Measurements from ENCODE around the gene GRM6.

The GRM6 gene

GRCh38 chr5:178983728-178984127, 11.4 kb downstream of the GRM6 start:
- no peak for DNase-seq

DNA sequence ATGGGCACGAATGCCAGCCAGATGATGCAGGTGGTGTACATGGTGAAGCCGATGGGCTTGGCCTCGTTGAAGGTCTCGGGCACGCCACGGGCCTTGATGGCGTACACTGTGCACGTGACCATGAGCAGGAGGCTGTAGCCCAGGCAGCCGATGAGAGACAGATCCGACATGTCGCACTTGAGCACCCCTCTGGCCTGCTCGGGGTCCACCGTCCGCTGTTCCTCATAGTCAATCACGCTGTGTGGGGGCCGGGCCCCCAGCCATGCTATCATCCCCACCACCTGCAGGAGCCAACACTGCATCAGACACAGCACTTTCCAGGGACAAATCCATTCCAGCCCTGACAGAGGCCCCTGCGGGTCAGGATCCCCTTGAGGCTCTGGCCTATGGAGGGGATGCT, 12.2 kb downstream of the GRM6 start:
- no peak for DNase-seq

DNA sequence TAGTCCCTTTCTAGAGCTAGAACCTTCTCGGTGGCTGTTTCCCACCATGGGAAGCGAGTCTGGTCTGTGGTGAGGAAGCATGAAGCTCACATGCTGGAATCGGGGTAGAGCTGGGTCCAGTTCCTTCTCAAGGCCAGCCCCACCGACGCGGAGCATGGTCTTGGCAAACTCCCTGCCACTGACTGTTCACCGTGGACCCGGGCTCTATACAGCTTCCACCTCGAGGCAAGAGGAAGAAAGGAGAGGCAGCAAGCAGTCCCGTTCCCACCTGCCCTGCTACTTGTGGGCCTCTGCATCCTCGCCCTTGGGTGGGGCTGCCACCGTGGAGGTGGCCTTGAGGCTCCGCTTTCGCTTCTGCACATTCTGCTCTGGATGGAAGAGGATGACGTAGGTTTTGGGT, 13.7 kb downstream of the GRM6 start:
- no peak for DNase-seq

- DNase-seq = no peak
Measured at GRCh38 chr5:178965465-178966055, 29.6 kb downstream of the GRM6 start.

- DNase-seq = peak; percentile 56
Measured at GRCh38 chr5:178941361-178941760, 53.8 kb downstream of the GRM6 start.

GRCh38 chr5:178940569-178941360, 54.4 kb downstream of the GRM6 start, which contains the start of gene ZNF454:
Gene ZNF454, plus strand, starts transcription at chr5:178941198. Its CDS starts 1,594 bp downstream, at chr5:178942792.
- DNase-seq = peak; percentile 96

- DNase-seq = no peak
Measured at GRCh38 chr5:178931846-178932760, 63.0 kb downstream of the GRM6 start.

All from femur (tissue), 1 donor.